Neural progenitor cell (in vitro differentiated cells): ENCODE results near the gene TLN1. TPM values are rescaled to one million over a fixed set of nuclear protein-coding genes. Genes with fewer than 3 reads are reported as not detected.

ENCODE experiments used
- DNase-seq: peaks from one replicate; pipeline ENCODE4 v3.0.0-alpha.2; 2016; ENCODE audit warnings: low spot score
- H2AFZ ChIP-seq: fragments of 200-600 bp; sonication (generic); replicated peaks from 2 replicates; pipeline ENCODE4 v1.6.1; 2016; ENCODE audit warnings: antibody characterized with exemption
- H3F3A ChIP-seq: fragments of 200-600 bp; sonication (generic); 2 replicates; pipeline ENCODE4 v1.6.1; 2016; ENCODE audit warnings: antibody characterized with exemption, low read depth
- H3K27ac ChIP-seq: fragments of 200-600 bp; sonication (generic); 2 replicates; pipeline ENCODE4 v1.5.1; 2016; ENCODE audit warnings: mild to moderate bottlenecking
- H3K27me3 ChIP-seq: fragments of 200-600 bp; sonication (generic); 2 replicates; pipeline ENCODE4 v1.6.1; 2016; ENCODE audit warnings: mild to moderate bottlenecking, moderate library complexity
- H3K36me3 ChIP-seq: fragments of 200-600 bp; sonication (generic); 2 replicates; pipeline ENCODE4 v1.5.1; 2016
- H3K4me1 ChIP-seq: fragments of 200-600 bp; sonication (generic); 2 replicates; pipeline ENCODE4 v1.6.1; 2016; ENCODE audit warnings: mixed run types
- H3K4me2 ChIP-seq: fragments of 200-600 bp; sonication (generic); 2 replicates; pipeline ENCODE4 v1.6.1; 2016
- H3K4me3 ChIP-seq: fragments of 200-600 bp; sonication (generic); 2 replicates; pipeline ENCODE4 v1.5.1; 2016
- H3K79me2 ChIP-seq: fragments of 200-600 bp; sonication (generic); 2 replicates; pipeline ENCODE4 v1.6.1; 2016; ENCODE audit warnings: low read depth
- H3K9ac ChIP-seq: fragments of 200-600 bp; sonication (generic); 2 replicates; pipeline ENCODE4 v1.6.1; 2016
- H3K9me3 ChIP-seq: fragments of 200-600 bp; sonication (generic); 2 replicates; pipeline ENCODE4 v1.5.1; 2016; ENCODE audit warnings: low read depth
- H4K20me1 ChIP-seq: fragments of 200-600 bp; sonication (generic); 2 replicates; pipeline ENCODE4 v1.6.1; 2016; ENCODE audit warnings: low read depth
- H3K27ac Mint-ChIP-seq: 3 replicates; pipeline ENCODE4 v1.8.0; 2021; ENCODE audit warnings: mixed read lengths
- H3K27me3 Mint-ChIP-seq: 2 replicates; pipeline ENCODE4 v1.8.0; 2022; ENCODE audit warnings: low read depth, mild to moderate bottlenecking, inconsistent platforms, moderate library complexity, mixed read lengths; ENCODE audit not compliant: insufficient read depth
- H3K36me3 Mint-ChIP-seq: 3 replicates; pipeline ENCODE4 v1.8.0; 2021; ENCODE audit warnings: mixed read lengths
- H3K4me1 Mint-ChIP-seq: 3 replicates; pipeline ENCODE4 v1.8.0; 2021; ENCODE audit warnings: mixed read lengths
- H3K4me3 Mint-ChIP-seq: 3 replicates; pipeline ENCODE4 v1.8.0; 2021; ENCODE audit warnings: mild to moderate bottlenecking, moderate library complexity, mixed read lengths
- H3K9me3 Mint-ChIP-seq: 3 replicates; pipeline ENCODE4 v1.8.0; 2020; ENCODE audit warnings: mixed read lengths
- CTCF ChIP-seq: fragments of 200-600 bp; sonication (generic); IDR thresholded peaks from 2 replicates; pipeline ENCODE4 v1.5.1; 2017; ENCODE audit warnings: antibody characterized with exemption, mild to moderate bottlenecking
- EZH2 ChIP-seq: fragments of 200-600 bp; sonication (generic); IDR thresholded peaks from 2 replicates; pipeline ENCODE4 v1.6.1; 2017; ENCODE audit warnings: antibody characterized with exemption, mild to moderate bottlenecking, moderate library complexity
- EZH2phosphoT487 ChIP-seq: fragments of 200-600 bp; sonication (generic); IDR thresholded peaks from 2 replicates; pipeline ENCODE4 v1.6.1; 2017; ENCODE audit warnings: antibody characterized with exemption
- total RNA-seq: library from RNA; depleted of rRNA; stranded (reverse); fragments of >200 nt; gene quantifications from 2 replicates; pipeline ENCODE4 v1.2.3, GENCODE V29; 2015; ENCODE audit warnings: low replicate concordance

TLN1 gene
- total RNA-seq, 1 donor from 2014 or later, result 36.7 TPM

DNA sequence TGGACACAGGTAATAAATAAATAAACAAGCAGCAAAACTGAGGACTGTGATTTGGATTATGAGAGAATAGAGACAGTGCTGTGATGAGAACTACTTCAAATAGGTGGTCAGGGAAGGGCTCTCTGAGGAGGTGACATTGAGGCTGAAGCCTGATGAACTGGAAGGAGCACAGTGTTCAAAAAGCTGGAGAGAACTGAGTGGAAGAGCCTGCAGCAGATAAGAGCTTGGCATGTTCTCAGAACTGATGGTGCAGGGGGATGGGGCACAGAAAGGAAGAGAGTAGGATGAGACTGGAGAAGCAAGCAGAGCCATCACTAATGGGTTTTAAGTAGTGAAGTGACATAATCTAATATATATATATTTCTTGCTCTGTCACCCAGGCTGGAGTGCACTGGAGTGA lies 31.1 kb downstream of the TLN1 start:
- Histone ChIP-seq H3K27ac (no peak overlapping the region), H3K4me2 (no peak overlapping the region), H3K9me3 (no peaks in the 10 kb centered on the region), H4K20me1 (peaks cover 4% of the 10 kb centered on the region), H3K4me1 (no peaks in the 10 kb centered on the region), H2AFZ (no peak overlapping the region), H3F3A (no peaks in the 10 kb centered on the region), H3K9ac (no peak overlapping the region), H3K27me3 (no peaks in the 10 kb centered on the region), H3K4me3 (no peak overlapping the region), H3K79me2 (no peaks in the 10 kb centered on the region), H3K36me3 (no peaks in the 10 kb centered on the region)
- Mint-ChIP-seq H3K27ac (no peak overlapping the region), H3K9me3 (no peaks in the 10 kb centered on the region), H3K4me3 (no peak overlapping the region), H3K4me1 (no peaks in the 10 kb centered on the region), H3K36me3 (peaks cover 24% of the 10 kb centered on the region), H3K27me3 (peaks cover 6% of the 10 kb centered on the region)
- DNase-seq, result no peak
- TF ChIP-seq EZH2 (no peak), CTCF (no peak), EZH2phosphoT487 (no peak)

- Mint-ChIP-seq H3K4me3 (no peak overlapping the region), H3K36me3 (peaks cover 23% of the 10 kb centered on the region)
- no peaks in the 10 kb centered on the region for H3K36me3 ChIP-seq
Observed at GRCh38 chr9:35700031-35700430, 32.0 kb downstream of the TLN1 start.

GRCh38 chr9:35698231-35698630 lies 33.8 kb downstream of the TLN1 start:
- H3K4me3 Mint-ChIP-seq, result no peak overlapping the region
- no peak overlapping the region for H3K4me2 ChIP-seq
- no peak overlapping the region for H3K9ac ChIP-seq
- H3K4me3 ChIP-seq, result no peak overlapping the region
- H3K79me2 ChIP-seq, result no peaks in the 10 kb centered on the region
- H3K9me3 Mint-ChIP-seq, result no peaks in the 10 kb centered on the region
- H3K27me3 Mint-ChIP-seq, result peaks cover 3% of the 10 kb centered on the region
- no peak overlapping the region for H3K27ac Mint-ChIP-seq
- H4K20me1 ChIP-seq, result peaks cover 4% of the 10 kb centered on the region
- no peak for TF ChIP-seq CTCF
- no peak for TF ChIP-seq EZH2
- TF ChIP-seq EZH2phosphoT487, result no peak
- no peaks in the 10 kb centered on the region for H3K4me1 ChIP-seq
- no peaks in the 10 kb centered on the region for H3F3A ChIP-seq
- H3K36me3 ChIP-seq, result no peaks in the 10 kb centered on the region
- H2AFZ ChIP-seq, result no peak overlapping the region
- H3K27ac ChIP-seq, result no peak overlapping the region
- H3K36me3 Mint-ChIP-seq, result peaks cover 15% of the 10 kb centered on the region
- H3K9me3 ChIP-seq, result no peaks in the 10 kb centered on the region
- no peaks in the 10 kb centered on the region for H3K27me3 ChIP-seq
- H3K4me1 Mint-ChIP-seq, result no peaks in the 10 kb centered on the region
- no peak for DNase-seq

More at GRCh38 chr9:35700031-35700430, 32.0 kb downstream of the TLN1 start:
- no peak overlapping the region for H3K4me2 ChIP-seq
- H2AFZ ChIP-seq, result no peak overlapping the region
- no peaks in the 10 kb centered on the region for H3K27me3 ChIP-seq
- no peaks in the 10 kb centered on the region for H3K4me1 Mint-ChIP-seq
- H3K27me3 Mint-ChIP-seq, result peaks cover 6% of the 10 kb centered on the region
- no peak for DNase-seq
- H3K4me1 ChIP-seq, result no peaks in the 10 kb centered on the region
- no peak overlapping the region for H3K4me3 ChIP-seq
- H3K9me3 ChIP-seq, result no peaks in the 10 kb centered on the region
- peaks cover 4% of the 10 kb centered on the region for H4K20me1 ChIP-seq
- H3K9ac ChIP-seq, result no peak overlapping the region
- no peak overlapping the region for H3K27ac ChIP-seq
- no peaks in the 10 kb centered on the region for H3K79me2 ChIP-seq
- TF ChIP-seq EZH2, result no peak
- no peak for TF ChIP-seq EZH2phosphoT487
- no peak for TF ChIP-seq CTCF
- H3K9me3 Mint-ChIP-seq, result no peaks in the 10 kb centered on the region
- no peaks in the 10 kb centered on the region for H3F3A ChIP-seq
- H3K27ac Mint-ChIP-seq, result no peak overlapping the region
